ENCODE data around the gene PFDN4.

The PFDN4 gene

DNA sequence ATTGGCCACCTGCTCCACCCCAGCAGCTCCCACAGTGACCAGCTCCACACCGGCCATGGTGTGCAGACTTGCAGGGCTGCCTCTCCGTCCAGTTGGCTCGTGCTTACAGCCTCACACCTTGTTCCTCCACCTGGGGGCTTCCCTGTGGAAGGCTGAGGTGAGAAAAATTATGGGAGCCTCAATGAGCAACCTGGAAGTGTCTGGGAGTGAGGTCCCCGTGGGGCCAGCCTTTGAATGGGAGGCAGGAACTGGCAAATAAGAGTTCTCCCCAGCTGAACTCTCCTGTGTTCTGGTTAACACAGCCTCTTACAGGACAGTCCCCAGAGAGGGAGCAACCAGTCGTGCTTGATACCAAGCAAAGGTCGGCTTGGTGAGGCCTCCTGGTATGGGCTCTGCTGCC lies 3.8 kb upstream of the PFDN4 start:
- Histone ChIP-seq H3K36me3 (ENCODE audit: insufficient read depth, low read length) (no peaks in the 10 kb centered on the region; the same call in 1 of the 2 replicates), H2AFZ (ENCODE audit: low read depth, low read length) (no peak overlapping the region), H3K4me3 (ENCODE audit: low read depth in 1 of 2, low read length in 2 of 2) (no peak overlapping the region), H3K4me1 (ENCODE audit: insufficient read depth, low read length) (peaks cover 10% of the 10 kb centered on the region), H3K27ac (ENCODE audit: low read length) (no peak overlapping the region), H4K20me1 (ENCODE audit: insufficient read depth, low read length) (no peaks in the 10 kb centered on the region), H3K27me3 (ENCODE audit: insufficient read depth, low read length, poor library complexity) (peaks cover 20% of the 10 kb centered on the region), H3K4me2 (ENCODE audit: insufficient read depth, low read length) (no peak overlapping the region), H3K9me3 (ENCODE audit: insufficient read depth, low read length, severe bottlenecking) (no peaks in the 10 kb centered on the region), H3K79me2 (ENCODE audit: insufficient read depth, low read length) (peaks cover 11% of the 10 kb centered on the region), H3K9ac (ENCODE audit: low read depth, low read length) (no peak overlapping the region)
- TF ChIP-seq, protein P1, sequence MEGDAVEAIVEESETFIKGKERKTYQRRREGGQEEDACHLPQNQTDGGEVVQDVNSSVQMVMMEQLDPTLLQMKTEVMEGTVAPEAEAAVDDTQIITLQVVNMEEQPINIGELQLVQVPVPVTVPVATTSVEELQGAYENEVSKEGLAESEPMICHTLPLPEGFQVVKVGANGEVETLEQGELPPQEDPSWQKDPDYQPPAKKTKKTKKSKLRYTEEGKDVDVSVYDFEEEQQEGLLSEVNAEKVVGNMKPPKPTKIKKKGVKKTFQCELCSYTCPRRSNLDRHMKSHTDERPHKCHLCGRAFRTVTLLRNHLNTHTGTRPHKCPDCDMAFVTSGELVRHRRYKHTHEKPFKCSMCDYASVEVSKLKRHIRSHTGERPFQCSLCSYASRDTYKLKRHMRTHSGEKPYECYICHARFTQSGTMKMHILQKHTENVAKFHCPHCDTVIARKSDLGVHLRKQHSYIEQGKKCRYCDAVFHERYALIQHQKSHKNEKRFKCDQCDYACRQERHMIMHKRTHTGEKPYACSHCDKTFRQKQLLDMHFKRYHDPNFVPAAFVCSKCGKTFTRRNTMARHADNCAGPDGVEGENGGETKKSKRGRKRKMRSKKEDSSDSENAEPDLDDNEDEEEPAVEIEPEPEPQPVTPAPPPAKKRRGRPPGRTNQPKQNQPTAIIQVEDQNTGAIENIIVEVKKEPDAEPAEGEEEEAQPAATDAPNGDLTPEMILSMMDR (IDR thresholded peaks at IDR 0.05; ENCODE audit: borderline replicate concordance, extremely low read depth, low read length, poor library complexity, severe bottlenecking): no peak
- TF ChIP-seq EZH2 (IDR thresholded peaks at IDR 0.05; ENCODE audit: borderline replicate concordance, low read depth, low read length, severe bottlenecking): no peak
- DNase-seq: no peak
- ATAC-seq (ENCODE audit: insufficient read depth, low read depth): no peak

DNA sequence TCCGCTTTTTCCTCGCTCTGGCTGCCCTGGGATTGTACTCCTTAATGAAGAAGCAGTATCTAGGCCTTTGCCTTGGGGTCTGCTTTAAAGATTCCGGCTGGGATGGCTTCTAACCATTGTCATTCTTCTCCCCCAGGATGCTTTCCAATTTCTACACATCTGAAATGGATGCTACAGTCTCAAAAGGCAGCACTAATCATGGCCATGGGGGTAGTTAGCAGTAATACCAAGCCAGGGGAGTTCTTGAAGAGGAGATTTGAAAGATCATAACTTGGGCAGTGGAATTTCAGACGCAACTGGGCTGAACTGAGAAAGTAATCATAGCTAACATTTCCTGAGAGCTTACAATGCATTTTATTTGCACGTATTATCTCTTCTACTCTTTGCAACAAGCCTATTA lies 3.4 kb upstream of the PFDN4 start:
- Histone ChIP-seq H4K20me1 (ENCODE audit: insufficient read depth, low read length) (no peaks in the 10 kb centered on the region), H3K9me3 (ENCODE audit: insufficient read depth, low read length, severe bottlenecking) (no peaks in the 10 kb centered on the region), H2AFZ (ENCODE audit: low read depth, low read length) (no peak overlapping the region), H3K36me3 (ENCODE audit: insufficient read depth, low read length) (no peaks in the 10 kb centered on the region; the same call in 1 of the 2 replicates), H3K4me1 (ENCODE audit: insufficient read depth, low read length) (peaks cover 15% of the 10 kb centered on the region), H3K9ac (ENCODE audit: low read depth, low read length) (no peak overlapping the region), H3K4me2 (ENCODE audit: insufficient read depth, low read length) (no peak overlapping the region), H3K4me3 (ENCODE audit: low read depth in 1 of 2, low read length in 2 of 2) (no peak overlapping the region), H3K27ac (ENCODE audit: low read length) (no peak overlapping the region), H3K79me2 (ENCODE audit: insufficient read depth, low read length) (peaks cover 16% of the 10 kb centered on the region), H3K27me3 (ENCODE audit: insufficient read depth, low read length, poor library complexity) (peaks cover 20% of the 10 kb centered on the region)
- DNase-seq (no peak), ATAC-seq (ENCODE audit: insufficient read depth, low read depth) (no peak)
- TF ChIP-seq EZH2 (IDR thresholded peaks at IDR 0.05; ENCODE audit: borderline replicate concordance, low read depth, low read length, severe bottlenecking): no peak
- TF ChIP-seq, protein P1 (IDR thresholded peaks at IDR 0.05; ENCODE audit: borderline replicate concordance, extremely low read depth, low read length, poor library complexity, severe bottlenecking): no peak

DNA sequence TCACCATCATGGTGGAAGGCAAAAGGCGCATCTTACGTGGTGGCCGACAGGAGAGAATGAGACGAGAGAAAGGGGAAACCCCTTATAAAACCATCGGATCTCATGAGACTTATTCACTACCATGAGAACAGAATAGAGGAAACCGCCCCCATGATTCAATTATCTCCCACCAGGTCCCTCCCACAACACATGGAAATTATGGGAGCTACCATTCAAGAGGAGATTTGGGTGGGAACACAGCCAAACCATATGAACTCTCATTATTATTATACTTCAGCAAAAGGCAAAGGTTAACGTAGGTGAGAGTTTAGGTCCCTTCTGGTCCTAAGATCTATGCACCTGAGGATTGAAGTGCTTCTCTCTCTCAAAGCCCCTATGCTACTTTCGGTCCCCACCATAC lies 2.4 kb upstream of the PFDN4 start:
- Histone ChIP-seq H3K27me3 (ENCODE audit: insufficient read depth, low read length, poor library complexity) (peaks cover 16% of the 10 kb centered on the region), H3K4me1 (ENCODE audit: insufficient read depth, low read length) (peaks cover 24% of the 10 kb centered on the region), H4K20me1 (ENCODE audit: insufficient read depth, low read length) (peaks cover 2% of the 10 kb centered on the region; the same call in 1 of the 2 replicates), H3K9ac (ENCODE audit: low read depth, low read length) (no peak overlapping the region), H3K36me3 (ENCODE audit: insufficient read depth, low read length) (no peaks in the 10 kb centered on the region; the same call in 1 of the 2 replicates), H3K79me2 (ENCODE audit: insufficient read depth, low read length) (peaks cover 25% of the 10 kb centered on the region), H2AFZ (ENCODE audit: low read depth, low read length) (no peak overlapping the region), H3K4me3 (ENCODE audit: low read depth in 1 of 2, low read length in 2 of 2) (no peak overlapping the region), H3K4me2 (ENCODE audit: insufficient read depth, low read length) (no peak overlapping the region), H3K27ac (ENCODE audit: low read length) (no peak overlapping the region), H3K9me3 (ENCODE audit: insufficient read depth, low read length, severe bottlenecking) (no peaks in the 10 kb centered on the region)
- ATAC-seq (ENCODE audit: insufficient read depth, low read depth): no peak
- no peak for DNase-seq
- TF ChIP-seq, protein P1 (IDR thresholded peaks at IDR 0.05; ENCODE audit: borderline replicate concordance, extremely low read depth, low read length, poor library complexity, severe bottlenecking): no peak
- no peak for TF ChIP-seq EZH2 (IDR thresholded peaks at IDR 0.05; ENCODE audit: borderline replicate concordance, low read depth, low read length, severe bottlenecking)
